Renal cortex interstitium (tissue), 11 donors: Measurements from ENCODE around the gene BAZ1B. TPM values are rescaled to one million over a fixed set of nuclear protein-coding genes. Genes with fewer than 3 reads are reported as not detected.
"Not testable (repeated sequence)": the region's sequence is repeated elsewhere in the genome, so short reads cannot be mapped to it uniquely, and the experiment has no call there.

Experiments used
- DNase-seq, 11 donors: peaks; one replicate each; pipeline ENCODE4 v3.0.0-alpha.2; 2013; ENCODE audit warnings: low read depth in 9 of 11, low spot score in 4 of 11; ENCODE audit errors: extremely low read depth in 1 of 11
- polyA plus RNA-seq, 3 donors: library from polyadenylated mRNA; unstranded; fragments of 120-200 nt; gene quantifications; one replicate each; pipeline ENCODE4 v1.2.1, GENCODE V29; 2013; ENCODE audit not compliant: insufficient read length in 3 of 3

BAZ1B gene
- polyA plus RNA-seq, 3 donors, result 60.4 to 84.6 (median 82.2) TPM

GRCh38 chr7:73515178-73515577 is 6.9 kb downstream of the BAZ1B start:
- DNase-seq, result no peak

- DNase-seq, result no peak
Measured at GRCh38 chr7:73512018-73512780, 9.9 kb downstream of the BAZ1B start.

GRCh38 chr7:73509463-73509862 is 12.6 kb downstream of the BAZ1B start:
- DNase-seq, result peak in 3 of 11 donors; percentile 19 to 28 (median 26)

- no peak for DNase-seq
Measured at GRCh38 chr7:73507556-73507955, 14.5 kb downstream of the BAZ1B start.

GRCh38 chr7:73504920-73505319 is 17.2 kb downstream of the BAZ1B start:
- DNase-seq, result no peak

GRCh38 chr7:73504017-73504416 is 18.1 kb downstream of the BAZ1B start:
- DNase-seq, result no peak

GRCh38 chr7:73503229-73503628 is 18.9 kb downstream of the BAZ1B start:
- no peak for DNase-seq

- no peak for DNase-seq
Measured at GRCh38 chr7:73496626-73497025, 25.5 kb downstream of the BAZ1B start.

- not testable (repeated sequence) for DNase-seq
Measured at GRCh38 chr7:73495507-73495906, 26.6 kb downstream of the BAZ1B start.

GRCh38 chr7:73489976-73490375 is 32.1 kb downstream of the BAZ1B start:
- no peak for DNase-seq

GRCh38 chr7:73487486-73487885 is 34.6 kb downstream of the BAZ1B start:
- no peak for DNase-seq

- no peak for DNase-seq
Measured at GRCh38 chr7:73483171-73483570, 38.9 kb downstream of the BAZ1B start.

GRCh38 chr7:73482746-73483145 is 39.3 kb downstream of the BAZ1B start:
- no peak for DNase-seq

- not testable (repeated sequence) for DNase-seq
Measured at GRCh38 chr7:73481521-73481920, 40.6 kb downstream of the BAZ1B start.

- no peak for DNase-seq
Measured at GRCh38 chr7:73478549-73478948, 43.5 kb downstream of the BAZ1B start.

- no peak for DNase-seq
Measured at GRCh38 chr7:73477376-73477775, 44.7 kb downstream of the BAZ1B start.

- DNase-seq, result no peak
Measured at GRCh38 chr7:73470208-73470607, 51.9 kb downstream of the BAZ1B start.

- DNase-seq, result not testable (repeated sequence)
Measured at GRCh38 chr7:73467046-73467445, 55.0 kb downstream of the BAZ1B start.

- DNase-seq, result no peak
Measured at GRCh38 chr7:73466112-73466511, 56.0 kb downstream of the BAZ1B start.

GRCh38 chr7:73463966-73464365 is 58.1 kb downstream of the BAZ1B start:
- no peak for DNase-seq

- DNase-seq, result no peak
Measured at GRCh38 chr7:73463260-73463659, 58.8 kb downstream of the BAZ1B start.
